Umbilical cord (tissue), 2 donors: ENCODE data around the gene TES. TPM values are rescaled to one million over a fixed set of nuclear protein-coding genes. Genes with fewer than 3 reads are reported as not detected.

Source experiments
- DNase-seq: peaks from one replicate; pipeline ENCODE4 v3.0.0-alpha.2; 2015; ENCODE audit warnings: low spot score
- total RNA-seq: library from RNA; depleted of rRNA; stranded (reverse); fragments of >200 nt; gene quantifications from one replicate; pipeline ENCODE4 v1.2.3, GENCODE V29; 2014; ENCODE audit warnings: low replicate concordance; ENCODE audit not compliant: insufficient read depth

The TES gene
- total RNA-seq, 1 donor from 2014 or later: 342 TPM

GRCh38 chr7:116219834-116220233 is 9.5 kb downstream of the TES start:
- no peak for DNase-seq

- DNase-seq: peak; percentile 60
Measured at GRCh38 chr7:116222501-116222900, 12.2 kb downstream of the TES start.

GRCh38 chr7:116223588-116223987 is 13.2 kb downstream of the TES start:
- no peak for DNase-seq

DNA sequence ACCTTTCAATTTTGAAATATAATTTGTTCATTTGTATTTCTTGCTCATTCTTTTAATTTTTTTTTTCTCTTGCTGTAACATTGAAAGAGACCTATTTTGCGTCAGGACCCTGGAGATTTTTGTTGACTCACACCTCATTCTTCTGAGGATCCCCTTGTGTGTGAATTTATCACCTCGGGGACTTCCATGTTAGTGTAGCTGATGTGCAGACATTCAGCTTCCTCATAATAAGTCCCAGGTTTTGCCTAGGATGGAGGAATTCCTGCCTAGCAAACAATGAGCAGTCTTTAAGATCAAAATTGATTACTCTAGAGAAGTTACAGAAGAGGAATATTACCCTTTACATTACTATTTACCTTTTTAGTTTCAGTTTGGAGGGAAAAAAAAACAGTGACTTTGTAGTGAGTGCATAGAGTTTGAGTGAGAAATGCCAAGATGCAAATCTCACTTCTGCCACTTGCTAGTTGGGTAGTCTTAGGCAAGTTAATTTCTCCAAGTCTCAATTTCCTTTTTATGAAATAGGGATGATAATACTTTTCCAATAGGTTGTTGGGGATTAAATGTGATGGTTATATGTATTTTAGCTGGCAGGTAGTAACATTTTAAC is 14.3 kb downstream of the TES start:
- DNase-seq: no peak

DNA sequence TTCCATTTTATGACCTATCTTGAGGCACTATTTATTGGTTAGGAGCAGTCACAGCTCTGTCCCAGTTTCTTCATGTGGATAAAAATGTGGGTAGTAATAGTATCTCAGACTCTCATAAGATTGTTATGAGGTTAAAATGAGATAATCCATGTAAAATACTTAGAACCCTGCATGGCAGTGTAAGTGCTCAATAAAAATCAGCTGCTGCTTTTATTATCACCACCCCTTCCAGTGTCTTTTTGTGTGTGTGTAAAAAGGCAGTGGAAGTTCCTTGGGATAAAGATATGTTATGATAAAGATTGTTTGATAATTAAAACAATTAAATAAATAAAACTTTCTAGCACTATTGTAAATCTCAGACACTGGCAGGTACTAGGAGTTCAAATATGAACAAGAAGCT is 15.5 kb downstream of the TES start:
- DNase-seq: no peak

DNA sequence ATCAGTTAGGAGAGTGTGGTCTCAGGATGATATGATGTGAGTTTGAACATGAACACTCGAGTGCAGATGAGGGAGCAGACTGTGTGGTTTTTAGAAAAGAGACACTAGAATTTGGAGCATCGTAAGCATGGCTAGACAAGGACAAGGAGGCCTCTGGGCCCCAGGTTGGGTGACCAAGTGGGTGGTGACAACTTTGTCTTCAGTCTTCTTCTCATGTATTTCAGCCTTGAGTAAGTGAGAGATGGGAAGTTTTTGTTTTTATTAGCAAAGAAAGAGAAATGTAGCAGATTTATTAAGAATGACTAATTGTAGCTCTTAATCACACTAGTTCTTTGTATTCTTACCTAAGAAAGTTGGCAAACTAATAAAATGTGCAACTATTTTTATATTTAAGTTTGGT is 16.3 kb downstream of the TES start:
- DNase-seq: no peak

GRCh38 chr7:116227678-116228239 is 17.4 kb downstream of the TES start:
- DNase-seq: peak; percentile 80

- no peak for DNase-seq
Measured at GRCh38 chr7:116228241-116228640, 17.9 kb downstream of the TES start.

DNA sequence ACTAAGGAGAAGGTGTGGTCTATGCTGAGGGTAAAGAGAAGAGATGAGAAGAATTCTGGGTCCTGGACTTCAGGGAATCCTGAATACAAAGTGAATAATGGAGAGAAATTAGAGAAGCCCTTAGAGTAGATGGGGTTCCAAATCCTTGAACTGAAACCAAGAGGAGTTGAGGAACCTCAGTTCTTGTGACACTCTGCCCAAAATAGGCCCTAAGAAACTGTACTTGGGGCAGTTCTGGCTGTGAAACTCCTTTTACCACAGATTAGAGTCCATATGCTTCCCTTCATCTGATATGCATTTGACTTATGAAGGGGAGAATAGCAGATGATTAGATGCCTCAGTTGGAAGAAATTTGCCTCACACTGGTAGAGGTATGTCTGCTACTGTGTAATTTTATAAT is 19.0 kb downstream of the TES start:
- DNase-seq: no peak

- DNase-seq: no peak
Measured at GRCh38 chr7:116230191-116231005, 20.1 kb downstream of the TES start.

DNA sequence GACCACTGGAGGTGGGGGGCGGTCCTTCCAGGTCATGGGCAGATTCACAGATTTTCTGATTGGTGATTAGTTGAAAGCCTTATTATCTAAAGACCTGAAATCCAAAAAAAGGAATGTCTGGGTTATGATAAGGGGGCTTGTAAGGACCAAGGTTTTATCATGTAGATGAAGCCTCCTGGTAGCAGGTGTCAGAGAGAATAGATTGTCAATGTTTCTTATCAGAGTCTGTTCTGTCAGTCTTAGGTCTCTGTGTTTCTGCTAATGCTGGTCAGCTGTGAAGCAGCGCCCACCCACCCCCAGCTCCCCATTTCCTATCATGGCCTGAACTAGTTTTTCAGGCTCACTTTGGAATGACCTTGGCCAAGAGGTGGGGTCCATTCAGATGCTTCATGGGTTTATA is 21.2 kb downstream of the TES start:
- no peak for DNase-seq

- no peak for DNase-seq
Measured at GRCh38 chr7:116231949-116232348, 21.6 kb downstream of the TES start.

DNA sequence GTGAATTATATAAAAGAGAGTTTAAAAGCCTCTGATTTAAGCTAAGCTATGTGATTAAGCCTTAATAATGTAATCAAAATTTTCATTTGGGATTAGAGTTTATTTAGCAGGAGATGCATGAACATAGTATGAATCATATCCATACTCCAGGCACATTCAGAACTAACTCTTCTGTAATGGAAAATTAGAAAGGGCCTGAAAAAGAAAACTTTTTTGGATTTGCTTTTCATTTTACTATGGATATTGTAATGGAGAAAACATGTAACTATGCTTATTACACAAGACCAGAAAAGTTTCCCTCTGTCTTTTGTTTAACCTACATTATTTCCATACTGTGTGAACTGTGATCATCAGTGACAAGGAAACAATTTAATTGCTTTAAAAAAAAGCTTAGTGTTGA is 22.0 kb downstream of the TES start:
- DNase-seq: no peak

GRCh38 chr7:116232920-116233319 is 22.6 kb downstream of the TES start:
- DNase-seq: no peak

DNA sequence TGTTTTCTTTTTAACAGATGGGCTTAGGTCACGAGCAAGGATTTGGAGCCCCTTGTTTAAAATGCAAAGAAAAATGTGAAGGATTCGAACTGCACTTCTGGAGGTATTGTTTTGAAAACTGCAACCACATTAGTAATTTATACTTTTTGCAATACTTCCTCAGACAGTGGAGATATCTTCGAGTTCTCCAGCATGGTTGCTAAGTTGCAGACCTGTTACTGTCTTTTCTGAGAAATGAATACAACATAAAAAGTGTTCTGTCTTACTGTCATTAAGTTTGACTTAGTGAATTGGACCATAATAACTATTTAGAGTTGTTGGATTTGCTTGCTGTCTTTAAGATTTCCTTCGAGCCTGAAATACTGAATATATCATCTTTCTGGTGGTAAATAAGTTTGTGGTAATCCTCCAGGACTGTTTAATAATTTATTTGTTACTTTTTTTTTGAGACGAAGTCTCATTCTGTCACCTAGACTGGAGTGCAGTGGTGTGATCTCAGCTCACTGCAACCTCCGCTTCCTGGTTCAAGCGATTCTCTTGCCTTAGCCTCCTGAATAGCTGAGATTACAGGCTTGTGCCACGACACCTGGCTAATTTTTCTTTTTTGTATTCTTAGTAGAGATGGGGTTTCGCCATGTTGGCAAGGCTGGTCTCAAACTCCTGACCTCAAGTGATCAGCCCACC is 24.3 kb downstream of the TES start:
- no peak for DNase-seq

DNA sequence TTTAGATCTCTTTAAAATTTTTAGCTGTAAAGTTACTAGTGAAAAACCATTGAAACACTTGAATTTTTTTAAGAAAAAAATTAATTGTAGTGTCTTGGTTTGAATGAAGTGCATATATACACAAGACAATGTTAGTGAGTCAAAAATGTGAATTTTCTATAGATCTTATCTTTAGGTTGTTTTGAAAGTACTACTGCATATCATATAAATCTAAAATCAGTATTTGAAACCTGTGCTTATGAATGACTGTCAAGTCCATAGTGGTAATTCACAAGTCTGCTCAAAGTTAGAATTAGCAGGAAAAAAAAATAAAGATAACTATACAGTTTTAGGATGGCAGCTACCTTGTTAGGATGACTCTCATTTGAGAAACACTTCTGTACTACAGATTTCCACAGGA is 25.0 kb downstream of the TES start:
- DNase-seq: no peak

DNA sequence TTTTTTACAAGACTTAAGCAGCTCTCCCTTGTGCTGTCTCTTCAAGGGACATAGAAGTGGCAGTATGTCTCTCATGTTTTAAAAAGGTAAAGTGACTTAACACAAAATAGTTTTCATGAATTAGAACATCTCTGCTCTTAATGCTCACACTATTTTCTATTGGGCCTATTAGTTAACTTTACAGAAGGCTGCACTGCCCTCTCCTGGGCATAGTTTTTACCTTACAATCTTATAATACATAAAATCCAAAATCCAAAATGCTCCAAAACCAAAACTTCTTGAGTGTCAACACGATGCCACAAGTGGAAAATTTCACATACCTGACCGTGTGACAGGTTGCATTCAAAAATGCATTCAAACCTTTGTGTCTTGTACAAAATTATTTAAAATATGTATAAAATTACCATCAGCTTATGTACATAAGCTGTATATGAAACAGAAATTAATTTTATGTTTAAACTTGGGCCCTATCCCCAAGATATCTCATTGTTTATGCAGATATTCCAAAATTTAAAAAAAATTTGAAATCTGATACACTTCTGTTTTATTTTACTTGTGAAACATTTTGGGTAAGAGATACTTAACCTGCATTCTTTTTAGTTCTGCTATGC is 25.8 kb downstream of the TES start:
- peak; percentile 67 for DNase-seq

DNA sequence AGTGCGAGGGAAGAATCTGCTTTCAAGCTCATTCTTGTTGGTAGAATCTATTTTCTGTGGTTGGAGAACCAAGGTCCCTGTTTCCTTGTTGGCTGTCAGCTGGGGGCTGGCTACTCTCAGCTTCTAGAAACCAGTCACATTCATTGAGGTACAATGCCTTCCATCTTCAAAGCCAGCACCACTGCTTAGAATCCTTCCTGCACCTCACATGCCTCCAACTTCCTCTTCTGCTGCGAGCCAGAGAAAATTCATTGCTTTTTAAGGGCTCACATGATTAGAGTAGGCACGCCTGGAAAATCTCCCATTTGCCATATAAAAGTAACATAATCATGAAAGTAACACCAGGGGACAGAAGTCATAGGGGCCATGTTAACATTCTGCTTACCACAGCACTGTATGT is 28.7 kb downstream of the TES start:
- no peak for DNase-seq

DNA sequence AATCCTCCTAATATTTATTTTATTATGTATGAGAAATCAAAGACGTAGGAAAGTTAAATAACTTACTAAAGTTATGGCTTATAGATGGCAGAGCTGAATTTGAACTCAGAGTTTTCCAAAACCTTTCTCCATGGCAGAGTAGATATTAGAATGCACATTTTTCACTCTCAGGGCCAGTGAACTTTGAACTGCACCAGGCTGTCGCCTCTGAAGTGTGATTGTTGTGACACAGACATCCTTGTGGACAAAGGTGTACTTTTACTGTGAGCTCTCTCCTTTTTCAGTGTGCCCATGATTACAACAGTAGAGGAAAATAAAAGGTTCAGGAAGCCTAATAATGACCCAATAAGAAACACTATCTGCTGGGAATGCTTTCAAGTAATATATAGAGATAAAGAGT is 29.1 kb downstream of the TES start:
- DNase-seq: no peak

- DNase-seq: peak; percentile 52
Measured at GRCh38 chr7:116240024-116240668, 29.8 kb downstream of the TES start.

- DNase-seq: no peak
Measured at GRCh38 chr7:116241291-116241690, 31.0 kb downstream of the TES start.

DNA sequence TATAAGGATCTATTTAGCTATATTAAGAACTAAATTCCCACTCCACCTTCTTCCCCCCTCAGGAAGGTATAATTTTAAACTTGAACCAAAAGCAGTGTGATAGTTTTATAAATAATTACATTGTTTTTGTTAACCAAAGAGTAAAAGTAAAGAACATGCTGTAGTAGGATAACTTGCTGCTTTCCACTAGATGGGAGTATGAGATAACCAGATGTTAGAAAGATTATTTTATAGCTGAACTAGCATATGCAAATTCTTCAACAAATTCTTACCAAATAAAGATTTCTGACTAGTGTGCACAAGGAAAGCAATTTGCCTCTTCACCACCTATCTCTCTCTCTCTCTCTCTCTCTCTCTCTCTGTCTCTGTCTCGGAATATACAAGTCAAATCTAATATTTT is 31.8 kb downstream of the TES start:
- DNase-seq: no peak
